ENCODE data around the gene SIK1.
"Not testable (repeated sequence)": the region's sequence is repeated elsewhere in the genome, so short reads cannot be mapped to it uniquely, and the experiment has no call there.

The SIK1 gene

DNA sequence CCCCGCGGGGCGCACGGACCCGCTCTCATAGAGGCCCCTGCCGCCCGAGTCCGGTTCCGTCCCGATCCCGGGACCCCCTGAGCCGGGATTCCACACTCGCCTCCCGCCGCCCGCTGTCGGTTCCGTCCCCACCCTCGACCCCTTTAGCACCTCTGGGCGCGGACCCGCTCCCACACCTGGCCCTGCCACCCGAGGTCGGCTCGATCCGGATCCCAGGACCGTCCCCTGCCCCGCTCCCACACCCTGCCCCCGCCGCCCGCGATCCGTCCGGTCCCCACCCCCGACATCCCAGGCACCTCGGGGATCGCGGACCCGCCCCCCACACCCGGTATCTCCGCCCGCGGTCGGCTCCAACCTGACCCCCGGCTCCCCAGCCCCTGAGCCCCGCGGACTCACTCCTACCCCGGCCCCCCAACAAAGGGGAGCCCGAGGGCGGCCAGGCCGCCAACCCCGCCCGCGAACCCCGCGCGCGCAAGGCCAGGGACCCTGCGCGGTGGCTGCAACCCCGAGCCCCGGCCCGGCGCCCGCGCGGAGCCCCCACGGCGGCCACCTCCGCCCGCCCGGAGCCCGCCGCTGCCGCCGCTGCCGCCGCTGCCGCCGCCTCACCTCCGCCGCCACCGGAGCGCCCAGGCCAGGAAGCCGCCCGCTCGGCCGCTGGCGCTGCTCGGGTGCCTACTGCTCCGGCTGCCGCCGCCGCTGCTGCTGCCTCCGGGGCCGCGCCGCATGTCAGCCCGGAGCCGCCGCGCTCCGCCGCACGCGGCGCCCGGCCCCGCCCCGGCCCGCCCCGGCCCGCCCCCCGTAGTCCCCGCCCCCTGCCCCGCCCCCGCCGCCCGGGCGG lies at the start of gene SIK1:
Gene SIK1 (minus strand): TSS at position 728 of the 838 bp plus-strand sequence. CDS start 953 bp downstream, outside the sequence.
- H3K4me1 Mint-ChIP-seq, H3K4me3 Mint-ChIP-seq, H3K36me3 Mint-ChIP-seq, DNase-seq, H3K27ac Mint-ChIP-seq, CTCF ChIA-PET, H3K9me3 Mint-ChIP-seq, H3K27me3 Mint-ChIP-seq: not testable (repeated sequence)

DNA sequence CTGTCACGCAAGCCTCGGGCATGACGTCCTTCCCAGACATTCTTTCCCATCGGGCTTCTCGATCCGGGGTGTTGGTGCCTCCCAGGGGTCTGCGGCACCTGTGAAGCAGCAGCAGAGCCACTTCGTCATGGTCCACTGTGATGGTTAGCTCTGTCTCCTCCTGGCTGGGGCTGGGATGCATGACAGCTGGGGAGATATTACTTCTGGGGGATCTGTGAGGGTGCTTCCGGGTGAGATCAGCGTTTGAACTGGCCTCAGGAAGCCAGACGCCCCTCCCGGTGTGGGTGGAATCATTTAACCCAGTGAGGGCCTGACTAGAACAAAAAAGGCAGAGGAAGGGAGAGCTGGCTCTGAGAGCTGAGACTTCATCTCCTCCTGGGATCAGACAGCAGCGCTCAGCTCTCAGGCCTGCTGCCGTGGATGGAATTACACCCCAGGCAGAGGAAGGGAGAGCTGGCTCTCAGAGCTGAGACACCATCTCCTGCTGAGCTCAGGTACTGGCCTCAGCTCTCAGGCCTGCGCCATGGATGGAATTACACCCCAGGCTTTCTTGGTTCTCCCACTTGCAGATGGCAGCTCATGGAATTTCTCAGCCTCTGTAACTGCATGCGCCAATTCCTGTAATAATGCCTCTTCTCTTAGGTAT lies 44.8 kb upstream of the SIK1 start:
- H3K9me3 Mint-ChIP-seq, H3K27me3 Mint-ChIP-seq, H3K4me3 Mint-ChIP-seq, H3K36me3 Mint-ChIP-seq, CTCF ChIA-PET, DNase-seq, H3K4me1 Mint-ChIP-seq, H3K27ac Mint-ChIP-seq: not testable (repeated sequence)

DNA sequence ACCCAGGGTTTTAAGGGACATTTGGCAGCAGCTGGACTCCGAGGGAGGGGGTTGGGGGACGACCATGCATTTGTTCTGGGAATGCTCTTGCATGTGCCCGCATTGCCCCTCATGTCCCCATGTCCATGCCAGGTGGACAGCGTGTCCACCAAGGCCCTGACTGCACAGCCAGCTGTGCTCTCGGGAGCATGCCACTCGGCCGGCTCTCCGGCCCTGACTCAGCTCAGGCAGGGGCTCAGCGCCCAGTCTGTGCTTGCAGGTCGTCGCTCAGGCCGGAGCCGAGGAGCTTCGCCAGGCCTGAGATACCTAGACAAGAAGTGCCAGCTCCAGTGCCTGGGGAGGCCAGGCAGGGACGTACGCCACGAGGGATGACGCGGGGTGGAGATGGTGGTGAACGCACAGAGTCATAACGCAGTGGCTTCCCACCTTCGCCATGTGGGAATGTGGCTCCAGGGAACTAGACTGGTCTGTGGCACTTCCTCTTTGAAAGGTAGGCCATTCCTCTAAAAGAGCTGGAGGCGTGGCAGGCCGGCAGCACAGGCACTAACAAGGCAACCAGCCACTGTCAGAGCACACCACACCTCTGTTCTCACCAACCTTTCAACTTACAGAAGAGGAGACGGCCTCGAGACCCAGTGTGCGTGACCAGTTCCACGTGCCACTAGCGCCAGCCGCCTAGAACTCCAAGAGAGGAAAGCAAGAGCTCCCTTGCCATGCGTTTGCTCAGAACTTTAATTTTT lies 43.0 kb upstream of the SIK1 start:
- H3K36me3 Mint-ChIP-seq, H3K4me3 Mint-ChIP-seq, H3K27me3 Mint-ChIP-seq, H3K4me1 Mint-ChIP-seq, CTCF ChIA-PET, DNase-seq, H3K9me3 Mint-ChIP-seq, H3K27ac Mint-ChIP-seq: not testable (repeated sequence)

DNA sequence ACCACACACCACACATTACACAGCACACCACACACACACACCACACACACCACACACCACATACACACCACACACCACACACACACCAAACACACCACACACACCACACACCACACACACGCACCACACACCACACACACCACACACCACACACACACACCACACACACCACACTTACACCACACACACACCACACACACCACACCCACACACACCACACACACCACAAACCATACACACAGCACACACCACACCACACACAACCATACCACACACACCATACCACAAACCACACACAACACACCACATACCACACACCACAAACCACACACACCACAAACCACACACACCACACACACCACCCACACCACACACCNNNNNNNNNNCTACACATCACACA lies 40.9 kb upstream of the SIK1 start:
- Mint-ChIP-seq H3K9me3 (no peaks in the 10 kb centered on the region), H3K4me1 (no peaks in the 10 kb centered on the region), H3K4me3 (peak overlapping the region; percentile 28), H3K27me3 (peaks cover 4% of the 10 kb centered on the region), H3K27ac (peak overlapping the region; percentile 56), H3K36me3 (no peaks in the 10 kb centered on the region)
- CTCF ChIA-PET, result no interaction called here
- DNase-seq, result peak; percentile 14

DNA sequence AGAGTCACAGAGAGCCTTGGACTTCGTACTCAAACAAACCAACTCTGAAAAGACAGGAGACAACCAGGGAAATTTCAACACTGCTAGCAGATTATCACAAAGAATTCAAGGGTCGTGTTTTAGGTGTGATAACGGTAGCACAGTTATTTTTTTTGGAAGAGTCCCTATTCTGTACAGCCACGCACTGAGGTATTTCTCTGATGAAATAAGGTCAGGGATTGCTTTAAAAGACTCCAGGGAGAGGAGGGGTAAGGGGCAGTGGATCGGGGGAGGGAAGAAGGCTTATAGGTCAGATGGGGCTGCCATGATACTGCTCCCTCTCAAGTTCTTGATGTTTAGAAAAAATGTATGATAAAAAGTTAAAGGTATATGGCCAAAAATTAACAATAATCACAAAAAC lies 38.2 kb upstream of the SIK1 start:
- H3K27me3 Mint-ChIP-seq, H3K4me3 Mint-ChIP-seq, H3K9me3 Mint-ChIP-seq, DNase-seq, H3K4me1 Mint-ChIP-seq, H3K27ac Mint-ChIP-seq, H3K36me3 Mint-ChIP-seq, CTCF ChIA-PET: not testable (repeated sequence)

DNA sequence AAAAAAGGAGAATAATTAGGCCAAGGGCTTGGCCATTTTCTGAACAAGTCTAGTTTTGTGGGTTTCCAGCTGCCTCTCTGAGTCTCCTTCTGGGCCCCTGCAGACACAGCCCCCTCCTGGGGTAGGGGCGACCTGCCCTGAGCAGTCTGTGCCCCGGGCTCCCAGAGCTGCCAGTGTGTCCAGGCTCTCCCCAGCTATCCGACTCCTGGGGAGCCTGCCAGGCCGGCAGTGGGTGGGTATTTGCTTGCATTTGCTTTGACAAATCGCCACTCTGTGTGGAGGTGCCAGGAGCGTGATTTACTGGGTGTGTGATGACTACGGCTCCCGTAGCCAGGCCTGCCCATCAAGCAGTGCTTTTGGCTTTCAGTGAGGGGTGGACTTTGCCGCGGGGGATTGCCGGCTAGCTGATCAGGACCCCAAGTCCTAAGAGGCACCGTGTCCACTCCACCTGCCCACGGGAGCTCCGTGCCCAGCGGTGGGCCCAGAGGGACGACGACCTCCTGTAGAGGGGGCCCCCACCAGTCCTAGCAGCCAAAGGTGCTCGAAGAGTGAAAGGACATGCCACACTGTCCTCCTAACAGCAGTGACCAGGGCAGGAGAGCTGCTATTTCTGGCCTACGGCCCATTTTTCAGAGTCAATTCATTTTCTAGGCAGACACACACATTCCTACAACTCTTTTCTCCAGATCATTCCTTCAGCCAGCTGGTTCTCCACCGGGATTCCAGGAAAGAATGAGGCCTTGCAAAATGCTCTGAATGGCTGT lies 36.7 kb upstream of the SIK1 start:
- H3K4me1 Mint-ChIP-seq, H3K9me3 Mint-ChIP-seq, H3K4me3 Mint-ChIP-seq, DNase-seq, H3K36me3 Mint-ChIP-seq, H3K27ac Mint-ChIP-seq, H3K27me3 Mint-ChIP-seq, CTCF ChIA-PET: not testable (repeated sequence)

DNA sequence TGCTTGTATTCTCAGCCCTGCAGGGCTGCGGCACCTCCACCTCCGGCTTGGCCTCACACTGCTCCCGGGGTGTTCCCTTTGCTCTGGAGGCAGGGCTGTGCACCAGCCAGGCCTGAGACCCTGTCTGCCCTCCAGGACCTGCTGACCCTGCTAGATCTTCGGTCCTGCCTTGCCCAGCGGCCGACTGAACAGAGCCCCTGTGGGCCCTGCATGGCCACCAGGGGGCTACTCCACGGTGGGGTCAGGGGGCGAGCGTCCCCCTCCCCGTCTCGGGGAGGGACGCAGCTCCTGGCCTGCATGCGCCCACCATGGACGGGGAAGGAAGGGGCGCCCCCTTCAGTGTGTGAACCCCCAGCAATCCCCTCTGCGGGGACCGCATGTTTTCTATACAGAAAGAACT lies 36.0 kb upstream of the SIK1 start:
- DNase-seq, H3K9me3 Mint-ChIP-seq, H3K4me1 Mint-ChIP-seq, H3K36me3 Mint-ChIP-seq, H3K27ac Mint-ChIP-seq, H3K27me3 Mint-ChIP-seq, CTCF ChIA-PET, H3K4me3 Mint-ChIP-seq: not testable (repeated sequence)

DNA sequence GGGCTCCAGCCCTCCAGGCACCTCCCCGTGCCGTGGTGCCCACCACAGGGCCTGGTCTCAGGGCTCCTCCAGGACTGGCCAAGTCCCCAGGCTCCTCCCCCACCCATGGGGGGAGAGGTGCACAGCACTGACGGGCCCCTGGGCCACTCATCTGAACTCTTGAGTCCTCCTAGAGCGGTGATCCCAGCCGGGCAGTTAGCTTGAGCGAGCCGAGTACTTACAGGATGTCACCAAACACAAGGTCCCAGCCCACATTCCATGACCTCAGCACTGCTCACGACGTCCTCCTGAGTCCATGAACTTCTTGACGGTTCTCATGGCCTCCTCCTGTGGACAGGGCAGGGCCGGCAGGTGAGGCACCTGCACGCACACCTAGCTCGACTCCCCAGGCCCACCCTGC lies 33.5 kb upstream of the SIK1 start:
- H3K4me1 Mint-ChIP-seq, H3K36me3 Mint-ChIP-seq, H3K9me3 Mint-ChIP-seq, H3K27me3 Mint-ChIP-seq, H3K4me3 Mint-ChIP-seq, CTCF ChIA-PET, DNase-seq, H3K27ac Mint-ChIP-seq: not testable (repeated sequence)

DNA sequence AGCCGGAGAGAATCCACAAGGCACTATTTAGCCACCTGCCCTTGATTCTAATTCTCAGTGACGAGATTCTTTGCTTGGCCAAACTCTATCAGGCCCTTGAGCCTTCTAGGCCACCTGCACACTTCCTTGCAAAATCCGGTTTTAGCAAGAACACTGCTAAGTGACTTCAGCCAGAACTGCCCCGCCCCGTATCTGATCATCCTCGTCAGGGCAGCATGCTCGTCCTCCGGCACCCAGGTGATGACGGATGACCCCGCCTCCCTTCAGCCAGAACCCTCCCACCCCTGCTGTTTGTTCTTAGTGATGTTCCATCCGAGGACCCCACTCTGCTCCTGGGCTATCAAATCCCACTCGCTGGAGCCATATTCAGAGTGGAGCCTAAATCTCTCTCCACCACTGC lies 32.1 kb upstream of the SIK1 start:
- H3K4me1 Mint-ChIP-seq, CTCF ChIA-PET, H3K4me3 Mint-ChIP-seq, H3K36me3 Mint-ChIP-seq, DNase-seq, H3K27me3 Mint-ChIP-seq, H3K27ac Mint-ChIP-seq, H3K9me3 Mint-ChIP-seq: not testable (repeated sequence)

DNA sequence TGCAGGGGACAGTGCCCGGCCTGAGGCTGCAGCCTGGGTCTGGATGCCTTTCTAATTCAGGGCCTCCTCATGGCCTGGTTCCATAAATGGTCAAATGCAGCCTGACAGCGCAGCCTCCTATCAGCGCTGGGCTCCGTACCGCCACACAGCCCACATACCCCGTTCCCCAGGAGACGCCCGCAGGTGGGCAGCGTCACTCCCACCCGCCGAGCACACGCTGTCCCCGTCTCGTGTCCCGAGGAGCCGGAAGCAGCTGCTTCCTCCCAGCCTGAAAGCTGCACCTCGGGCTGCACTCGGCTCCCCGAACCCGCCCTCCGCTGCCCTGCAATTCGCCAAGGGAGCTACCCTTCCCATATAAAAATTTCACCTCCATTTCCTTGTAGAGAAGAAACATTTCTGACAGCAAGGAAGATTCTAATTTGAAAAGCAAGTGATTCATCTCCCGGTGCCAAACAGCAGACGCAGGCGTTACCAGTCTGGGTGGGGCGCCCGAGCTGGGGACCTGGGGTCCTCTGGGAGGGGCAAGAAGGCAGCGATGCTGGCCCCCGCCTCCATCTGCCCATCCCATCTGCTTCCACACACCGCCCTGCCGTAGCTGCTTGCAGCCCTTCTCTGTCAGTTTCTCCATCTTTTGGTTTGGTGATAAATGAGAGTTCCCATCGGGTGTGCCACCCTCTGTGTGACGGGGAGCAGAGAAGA lies 29.8 kb upstream of the SIK1 start:
- H3K36me3 Mint-ChIP-seq, H3K9me3 Mint-ChIP-seq, H3K27ac Mint-ChIP-seq, H3K4me3 Mint-ChIP-seq, CTCF ChIA-PET, H3K4me1 Mint-ChIP-seq, H3K27me3 Mint-ChIP-seq, DNase-seq: not testable (repeated sequence)

DNA sequence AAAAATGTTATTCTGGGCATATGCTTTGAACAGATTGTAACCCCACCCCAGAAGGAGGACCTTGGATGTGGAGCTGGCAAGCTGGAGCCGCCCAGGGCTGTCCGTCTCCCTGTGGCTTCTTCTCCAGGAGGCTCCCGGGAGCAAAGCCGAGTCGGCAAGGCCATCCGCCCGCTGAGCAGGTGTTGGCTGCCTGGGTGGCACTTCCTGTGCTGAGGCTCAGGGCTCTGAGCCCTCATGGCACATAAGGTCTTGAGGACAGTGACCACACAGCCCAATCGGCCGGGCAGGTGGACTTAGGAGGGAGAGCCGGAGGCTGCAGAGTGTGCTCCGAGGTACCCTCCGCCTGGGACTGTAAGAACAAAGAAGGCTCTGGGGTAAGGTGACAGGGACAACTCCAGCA lies 28.8 kb upstream of the SIK1 start:
- H3K9me3 Mint-ChIP-seq, H3K36me3 Mint-ChIP-seq, H3K27me3 Mint-ChIP-seq, CTCF ChIA-PET, H3K4me3 Mint-ChIP-seq, DNase-seq, H3K4me1 Mint-ChIP-seq, H3K27ac Mint-ChIP-seq: not testable (repeated sequence)

DNA sequence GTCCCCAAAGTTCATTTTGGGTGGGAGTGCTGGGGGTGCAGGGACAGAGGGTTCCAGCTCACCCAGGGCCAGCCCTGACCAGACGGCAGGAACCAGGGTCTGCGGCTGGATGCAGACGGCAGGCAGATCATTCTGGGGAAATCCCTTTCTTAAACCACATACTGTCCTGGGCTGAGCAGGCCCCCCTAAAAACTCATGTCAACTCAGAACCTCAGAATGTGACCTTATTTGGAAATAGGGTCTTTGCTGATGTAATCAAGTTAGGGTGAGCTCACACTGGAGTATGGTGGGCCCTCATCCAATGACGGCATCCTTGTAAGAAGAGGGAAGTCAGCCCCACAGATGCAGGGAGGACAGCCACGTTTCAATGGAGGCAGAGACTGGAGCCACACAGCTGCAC lies 27.2 kb upstream of the SIK1 start:
- H3K36me3 Mint-ChIP-seq, H3K27ac Mint-ChIP-seq, H3K4me3 Mint-ChIP-seq, CTCF ChIA-PET, H3K9me3 Mint-ChIP-seq, H3K27me3 Mint-ChIP-seq, DNase-seq, H3K4me1 Mint-ChIP-seq: not testable (repeated sequence)

DNA sequence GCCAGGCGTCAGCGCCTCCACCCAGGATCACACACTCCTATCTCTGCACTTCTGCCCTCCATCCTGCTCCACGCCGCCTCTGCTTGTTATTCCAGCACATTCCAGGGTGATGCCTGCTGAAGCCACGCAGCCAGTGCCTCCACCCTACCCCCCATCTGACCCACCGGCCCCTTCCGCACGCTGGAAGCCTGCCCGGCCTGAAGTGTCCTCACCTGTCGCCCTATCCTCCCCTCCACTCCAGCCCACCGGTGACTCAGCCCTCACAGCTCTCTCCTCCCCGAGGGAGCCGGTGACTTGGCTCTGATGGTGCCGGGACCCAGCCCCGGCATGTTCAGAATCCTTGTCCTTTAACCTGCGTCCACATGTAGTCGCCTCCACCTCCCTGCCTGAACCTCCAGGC lies 24.9 kb upstream of the SIK1 start:
- H3K9me3 Mint-ChIP-seq, H3K36me3 Mint-ChIP-seq, H3K27ac Mint-ChIP-seq, H3K27me3 Mint-ChIP-seq, H3K4me3 Mint-ChIP-seq, H3K4me1 Mint-ChIP-seq, DNase-seq, CTCF ChIA-PET: not testable (repeated sequence)

DNA sequence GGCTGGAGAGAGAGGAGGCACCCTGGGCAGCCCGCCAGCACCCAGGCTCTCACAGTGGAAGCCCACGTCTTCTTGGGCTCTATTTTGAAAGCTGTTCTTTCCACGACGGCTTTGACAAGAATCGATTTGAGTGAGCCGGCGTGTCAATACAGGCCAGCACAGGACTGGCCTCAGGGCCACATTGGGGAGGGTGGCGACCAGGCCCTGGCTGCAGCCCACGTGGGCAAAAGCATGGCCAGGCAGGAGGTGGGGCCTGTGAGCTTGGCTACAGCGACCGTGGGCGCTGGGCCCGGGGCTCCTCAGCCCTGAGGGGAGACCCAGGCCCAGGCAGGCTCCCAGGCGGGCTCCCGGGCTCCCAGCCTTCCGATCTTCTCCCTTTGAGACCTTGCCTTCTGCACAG lies 23.4 kb upstream of the SIK1 start:
- H3K9me3 Mint-ChIP-seq, H3K27ac Mint-ChIP-seq, H3K36me3 Mint-ChIP-seq, CTCF ChIA-PET, H3K4me3 Mint-ChIP-seq, H3K27me3 Mint-ChIP-seq, H3K4me1 Mint-ChIP-seq, DNase-seq: not testable (repeated sequence)

All from activated naive CD4-positive, alpha-beta T cell treated with anti-CD3 and anti-CD28 coated beads, Interleukin-2, amount 10 ng/mL, durations not matched to agents 7 days and 5 days (primary cell).